ENCODE data around the gene NFIA.

Gene NFIA

DNA sequence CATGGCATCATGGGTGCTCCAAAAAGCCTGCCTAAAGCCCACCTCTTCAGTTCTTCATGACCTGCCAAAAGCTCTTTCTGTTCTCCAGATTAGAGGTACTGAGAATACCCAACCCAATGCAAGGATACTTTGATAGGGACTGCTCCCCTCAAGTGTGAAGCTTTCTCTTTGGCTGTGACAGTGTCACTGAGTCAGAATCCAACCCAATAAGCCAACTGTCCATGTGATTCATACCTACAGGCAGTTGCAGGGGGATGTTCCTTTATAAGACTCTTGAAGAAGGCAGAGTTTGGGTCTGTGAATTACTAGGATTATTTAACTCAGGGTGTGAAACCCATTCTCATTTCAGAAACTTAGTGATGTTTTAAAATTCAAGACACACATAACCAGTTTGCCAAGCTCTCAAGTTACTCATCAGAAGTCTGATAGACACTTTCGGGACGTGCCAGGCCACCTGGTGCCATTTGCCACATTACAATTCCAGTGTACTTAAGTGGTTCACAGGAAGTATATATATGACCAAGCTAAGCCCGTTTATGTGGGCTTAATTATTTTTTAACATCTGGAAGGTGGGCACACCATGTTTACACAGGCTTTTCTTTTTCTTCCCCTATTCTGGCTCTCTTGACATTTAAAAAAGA, 265.8 kb downstream of the NFIA start:
- DNase-seq, result no peak

DNA sequence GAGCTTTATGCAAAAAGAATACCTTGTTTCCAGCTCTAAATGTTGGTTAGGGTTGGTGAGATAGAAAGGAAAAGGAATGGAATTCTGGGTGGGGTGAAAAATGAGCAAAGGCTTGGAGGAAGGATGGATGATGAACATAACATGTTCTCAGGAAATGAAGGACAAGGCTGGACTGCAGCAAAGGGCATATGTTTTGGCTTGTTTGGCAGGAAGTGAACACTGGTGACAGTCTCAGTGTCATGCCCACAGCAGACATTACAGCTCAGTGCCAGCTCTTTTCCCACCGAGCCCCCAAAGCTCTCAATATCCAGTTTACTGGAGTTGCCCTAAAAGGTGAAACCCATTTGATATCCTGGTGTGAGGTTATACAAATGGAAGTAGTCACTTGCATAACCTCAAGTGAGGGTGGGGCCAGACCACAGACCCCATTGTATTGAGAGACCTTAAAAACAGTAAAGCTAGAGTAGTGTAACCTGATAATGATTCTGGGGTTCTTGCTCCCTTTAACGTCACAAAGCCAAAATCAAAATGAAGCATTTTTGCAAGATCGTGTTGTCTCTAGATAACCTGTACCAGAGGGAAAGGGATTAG, 270.6 kb downstream of the NFIA start:
- DNase-seq, result no peak

DNA sequence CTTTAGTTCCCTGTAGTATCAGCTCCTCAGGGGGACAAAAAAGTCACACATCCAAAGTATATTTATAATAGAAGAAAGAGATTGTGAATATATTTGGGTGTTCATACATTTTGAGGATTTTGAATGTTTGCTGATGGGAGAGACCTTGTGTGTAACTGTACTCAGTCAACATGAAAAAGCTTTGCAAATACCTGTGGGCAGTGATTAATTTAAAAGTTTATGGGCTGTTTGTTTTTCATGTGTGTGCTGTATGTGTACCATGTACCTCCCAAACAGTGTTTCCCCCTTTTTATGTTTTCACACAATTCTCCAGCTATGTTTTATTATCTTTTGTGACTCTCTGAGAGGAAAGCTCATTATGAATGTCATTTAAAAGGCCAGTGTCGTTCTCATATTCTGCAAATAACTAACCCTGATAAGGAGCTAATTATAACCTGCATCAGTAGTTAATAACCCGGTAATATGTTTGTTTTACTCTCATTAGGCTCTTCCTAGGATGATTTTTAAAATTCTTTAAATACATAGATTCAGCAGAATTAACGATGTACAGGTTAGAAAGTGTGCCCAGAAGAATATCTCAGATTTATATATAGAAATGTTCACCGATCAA, 271.5 kb downstream of the NFIA start:
- DNase-seq, result no peak

DNA sequence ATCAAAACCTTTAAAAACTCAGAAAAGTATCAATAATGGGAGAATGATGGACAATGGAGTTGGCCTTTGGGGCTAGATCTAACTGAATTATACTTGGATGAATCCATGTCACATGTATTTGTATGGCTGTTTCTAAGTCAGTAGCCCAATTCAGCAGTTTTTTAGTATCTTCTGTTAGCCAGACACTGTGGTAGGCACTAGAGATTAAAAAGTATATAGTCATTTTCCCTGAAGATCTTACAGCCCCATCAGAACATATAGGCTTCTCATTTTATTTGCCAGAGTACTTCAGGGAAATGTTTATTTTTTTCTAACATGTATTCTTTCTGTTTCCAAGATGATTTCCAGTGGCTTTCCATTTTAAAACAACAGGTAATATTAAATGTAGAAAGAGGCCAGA, 273.7 kb downstream of the NFIA start:
- no peak for DNase-seq

DNA sequence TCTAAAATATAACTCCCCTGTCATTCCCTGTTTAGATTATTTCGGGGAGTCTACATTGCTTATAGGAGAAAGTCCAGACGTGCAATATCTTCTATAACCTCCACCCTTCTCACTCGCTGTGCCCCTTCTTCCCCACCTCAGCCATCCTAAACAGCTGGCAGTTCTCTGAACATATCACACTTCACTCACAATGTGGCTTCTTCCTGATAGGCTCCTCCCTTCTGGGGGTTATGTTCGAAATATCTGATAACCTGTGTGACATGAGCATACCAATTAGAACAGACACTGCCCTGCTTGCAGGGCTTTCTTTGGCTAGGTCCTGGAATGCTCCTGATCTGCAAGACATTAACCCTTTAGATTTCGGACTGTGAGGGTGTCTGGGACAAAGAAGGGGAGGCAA, 274.6 kb downstream of the NFIA start:
- DNase-seq, result no peak

DNA sequence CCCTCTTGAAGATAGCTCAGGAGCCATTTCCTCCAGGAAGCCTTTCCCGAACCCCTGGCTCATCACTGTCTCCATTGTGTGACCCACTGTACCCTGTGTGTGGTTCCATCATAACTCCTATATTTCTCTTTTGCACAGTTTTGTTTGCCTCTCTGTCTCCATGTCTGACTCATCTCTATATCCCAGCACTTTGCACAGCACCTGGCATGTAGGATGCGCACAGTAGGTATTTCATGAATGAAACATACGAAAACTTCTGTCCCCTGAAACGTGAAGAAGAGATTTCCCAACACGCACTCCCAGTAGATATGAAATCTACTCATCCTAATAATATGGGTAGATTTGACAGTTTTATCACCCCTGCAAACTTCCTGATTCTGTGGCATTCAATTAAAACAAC, 275.2 kb downstream of the NFIA start:
- DNase-seq, result no peak

DNA sequence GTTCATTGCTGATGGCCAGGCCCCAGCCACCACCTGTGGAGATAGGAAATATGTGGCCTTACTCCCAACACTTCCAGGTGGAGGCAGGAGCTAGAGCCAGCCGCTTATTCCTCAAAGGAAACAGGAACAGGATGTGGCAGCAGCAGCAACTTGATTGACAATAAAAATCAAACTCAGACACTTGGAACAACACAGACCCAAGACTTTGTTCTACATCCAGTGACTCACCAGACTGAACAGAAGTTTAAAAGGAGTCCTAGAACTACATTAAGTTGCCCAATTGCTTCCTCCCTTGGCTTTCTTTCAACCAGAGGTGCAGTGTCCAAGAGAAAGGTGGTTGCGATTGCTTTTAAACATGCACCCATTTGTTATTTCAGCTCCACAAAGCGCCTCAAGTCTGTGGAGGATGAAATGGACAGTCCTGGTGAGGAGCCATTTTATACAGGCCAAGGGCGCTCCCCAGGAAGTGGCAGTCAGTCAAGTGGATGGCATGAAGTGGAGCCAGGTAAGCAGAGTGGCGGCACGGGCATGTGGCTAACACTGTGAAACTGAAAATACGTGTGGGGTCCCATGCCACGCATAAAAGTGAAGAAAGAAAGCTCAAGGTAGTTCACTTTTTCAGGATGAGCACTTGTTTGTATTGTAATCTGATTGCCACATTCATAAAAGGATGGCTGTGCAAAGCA, 276.6 kb downstream of the NFIA start:
- DNase-seq, result no peak

DNA sequence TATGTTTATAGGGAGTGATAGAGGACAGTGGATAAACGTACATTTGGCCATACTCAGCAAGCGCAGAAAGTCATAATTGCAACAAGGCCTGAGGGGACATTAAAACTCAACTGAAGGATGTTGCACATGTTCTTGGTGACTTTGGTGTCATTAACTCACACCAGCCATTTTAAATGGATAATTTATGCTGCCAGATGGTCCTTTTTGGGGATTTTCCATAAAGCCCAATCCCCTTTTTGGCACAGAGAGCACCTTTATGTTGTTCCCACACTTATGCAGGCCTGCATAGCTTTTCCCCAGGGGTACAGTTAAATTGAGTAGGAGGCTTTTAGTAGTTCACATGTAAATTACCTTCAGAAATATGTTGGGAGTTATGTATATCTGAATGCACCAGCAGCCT, 279.6 kb downstream of the NFIA start:
- no peak for DNase-seq

DNA sequence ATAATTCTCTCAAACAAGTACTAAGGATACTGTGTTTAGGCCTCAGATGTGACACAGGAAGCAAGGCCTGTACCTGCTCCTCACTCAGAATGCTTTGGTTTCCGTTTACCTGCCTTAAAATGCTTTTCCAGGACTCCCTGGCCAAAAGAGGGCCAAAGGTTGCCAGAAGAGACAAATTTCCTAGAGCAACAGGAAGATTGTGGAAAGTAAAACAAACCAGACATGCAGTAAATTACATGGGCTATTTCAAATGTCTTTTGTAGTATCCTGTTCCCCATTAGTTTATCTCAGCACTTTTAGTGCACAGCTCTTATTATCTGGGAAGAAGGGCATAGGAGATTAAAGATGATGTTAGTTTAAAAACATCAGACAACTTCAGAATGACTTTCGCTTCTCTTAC, 280.0 kb downstream of the NFIA start:
- DNase-seq, result no peak

DNA sequence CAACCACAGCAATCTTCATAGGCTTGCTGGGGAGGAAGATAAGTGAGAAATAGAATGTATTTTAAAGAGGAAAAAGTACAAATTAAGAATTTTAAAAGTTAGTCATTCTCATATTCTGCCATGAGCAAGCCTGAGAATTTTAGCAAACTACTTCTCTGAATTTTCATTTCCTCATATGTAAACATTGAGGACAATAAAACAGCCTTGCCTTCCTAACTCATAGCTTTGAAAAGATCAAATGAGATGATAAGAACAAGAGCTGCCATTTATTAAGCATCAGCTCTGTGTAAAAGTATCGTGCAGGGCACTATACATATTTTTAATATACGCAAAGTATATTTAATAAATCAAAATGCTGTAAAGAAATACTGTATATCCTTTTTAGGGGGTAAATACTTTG, 286.0 kb downstream of the NFIA start:
- no peak for DNase-seq

DNA sequence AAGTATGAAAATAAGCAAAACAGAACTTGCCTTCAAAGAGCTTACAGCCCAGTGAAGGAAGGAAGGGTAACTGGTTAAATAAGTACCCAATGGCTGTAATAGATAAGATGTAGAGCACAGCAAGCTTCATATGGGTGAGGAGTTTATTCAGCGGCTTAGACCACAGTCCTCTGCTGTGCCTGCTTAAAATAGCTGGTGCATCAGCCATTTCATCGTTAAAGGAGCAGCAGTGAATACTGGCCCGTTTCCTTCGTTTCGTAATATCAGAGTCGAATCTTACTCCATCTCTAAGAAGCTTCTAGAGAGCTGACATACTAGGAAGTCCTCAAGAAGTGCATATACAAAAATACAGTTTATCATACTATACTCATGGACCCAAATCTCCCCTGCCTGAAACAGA, 286.5 kb downstream of the NFIA start:
- no peak for DNase-seq

DNA sequence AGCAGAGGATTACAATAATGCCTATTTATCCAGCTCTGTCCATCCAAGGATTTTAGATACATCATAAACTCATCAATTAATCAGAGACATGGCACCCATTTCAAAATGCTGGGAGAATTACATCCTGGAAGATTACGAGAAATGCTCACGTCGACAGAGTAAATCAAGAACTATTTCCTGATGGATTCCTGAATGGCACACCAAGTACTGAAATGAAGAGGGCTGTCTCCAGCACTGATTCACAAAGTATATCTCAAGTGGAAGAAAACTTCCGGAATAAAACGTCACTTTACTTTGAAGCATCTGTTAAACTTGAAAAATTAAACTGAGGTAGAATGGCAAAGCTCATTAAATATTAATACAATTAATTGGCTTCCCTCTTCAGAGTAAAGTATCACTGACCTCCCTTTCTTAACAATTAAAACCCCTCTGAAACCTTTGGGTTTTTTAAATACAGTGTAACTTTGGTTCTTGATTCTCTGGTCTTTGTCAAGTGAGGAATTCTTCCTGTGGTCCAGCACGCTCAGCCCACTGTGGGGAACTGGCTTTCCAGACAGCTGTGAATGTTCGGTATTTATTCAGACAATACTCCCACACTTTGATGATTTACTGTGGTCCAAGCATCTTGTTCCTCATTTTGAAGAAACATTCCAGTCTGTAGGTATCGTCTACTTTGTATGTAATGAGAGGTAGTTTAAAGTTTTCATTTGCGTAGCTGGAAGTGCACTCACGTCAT, 288.0 kb downstream of the NFIA start:
- no peak for DNase-seq

DNA sequence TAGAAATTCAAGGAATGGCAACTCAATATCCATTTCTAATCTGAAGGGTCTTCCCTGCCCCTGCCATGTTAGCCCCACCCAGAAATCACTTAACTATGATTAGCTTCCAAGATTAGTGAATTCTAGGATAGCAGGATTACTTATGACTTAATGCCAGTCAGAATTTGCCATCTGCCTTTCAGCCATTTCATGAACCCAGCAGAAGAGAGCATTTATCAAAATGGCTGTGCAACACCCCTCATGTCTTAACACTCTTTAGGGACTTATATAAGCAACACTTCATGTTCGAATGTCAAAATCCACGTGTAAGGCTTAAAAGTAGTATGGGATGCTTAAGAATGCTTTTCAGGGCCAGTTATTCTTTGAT, 288.5 kb downstream of the NFIA start:
- no peak for DNase-seq

DNA sequence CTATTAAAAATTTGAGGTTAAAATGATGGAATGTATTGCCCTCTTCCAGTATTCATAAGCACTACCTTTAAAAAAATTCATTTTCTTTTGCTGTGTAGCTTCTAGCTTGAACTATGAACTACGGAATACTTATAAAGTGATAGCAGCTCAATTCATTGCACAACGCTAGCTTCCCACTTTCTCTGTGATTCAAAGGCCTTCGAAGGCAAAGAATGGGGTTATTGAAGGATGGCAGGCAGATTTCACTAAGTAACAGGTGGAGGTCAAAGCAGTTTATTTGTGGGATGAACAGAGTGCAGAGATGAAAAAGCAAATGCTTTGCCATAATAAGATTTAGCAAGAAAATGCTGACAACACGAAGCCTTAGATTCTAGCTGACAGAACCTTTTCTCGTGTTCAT, 290.6 kb downstream of the NFIA start:
- DNase-seq, result no peak

DNA sequence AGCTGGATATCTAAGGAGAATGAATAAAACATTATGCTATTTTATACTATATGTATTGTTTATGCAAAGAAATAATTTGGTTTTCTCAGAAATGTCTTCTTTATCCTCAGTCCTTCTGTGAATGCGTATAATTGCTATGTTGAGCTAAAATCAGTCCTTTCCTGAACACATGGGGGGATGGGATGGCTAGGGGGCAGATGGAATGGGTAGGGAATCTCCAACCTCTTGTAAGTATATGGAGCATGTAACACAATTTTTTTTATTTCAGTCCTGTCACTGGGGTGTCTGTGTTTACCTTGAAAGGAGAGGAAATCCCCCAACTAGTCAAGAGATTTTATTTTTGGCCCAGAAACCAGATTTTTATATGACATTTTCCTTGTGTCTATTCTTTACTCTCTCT, 291.8 kb downstream of the NFIA start:
- DNase-seq, result no peak

DNA sequence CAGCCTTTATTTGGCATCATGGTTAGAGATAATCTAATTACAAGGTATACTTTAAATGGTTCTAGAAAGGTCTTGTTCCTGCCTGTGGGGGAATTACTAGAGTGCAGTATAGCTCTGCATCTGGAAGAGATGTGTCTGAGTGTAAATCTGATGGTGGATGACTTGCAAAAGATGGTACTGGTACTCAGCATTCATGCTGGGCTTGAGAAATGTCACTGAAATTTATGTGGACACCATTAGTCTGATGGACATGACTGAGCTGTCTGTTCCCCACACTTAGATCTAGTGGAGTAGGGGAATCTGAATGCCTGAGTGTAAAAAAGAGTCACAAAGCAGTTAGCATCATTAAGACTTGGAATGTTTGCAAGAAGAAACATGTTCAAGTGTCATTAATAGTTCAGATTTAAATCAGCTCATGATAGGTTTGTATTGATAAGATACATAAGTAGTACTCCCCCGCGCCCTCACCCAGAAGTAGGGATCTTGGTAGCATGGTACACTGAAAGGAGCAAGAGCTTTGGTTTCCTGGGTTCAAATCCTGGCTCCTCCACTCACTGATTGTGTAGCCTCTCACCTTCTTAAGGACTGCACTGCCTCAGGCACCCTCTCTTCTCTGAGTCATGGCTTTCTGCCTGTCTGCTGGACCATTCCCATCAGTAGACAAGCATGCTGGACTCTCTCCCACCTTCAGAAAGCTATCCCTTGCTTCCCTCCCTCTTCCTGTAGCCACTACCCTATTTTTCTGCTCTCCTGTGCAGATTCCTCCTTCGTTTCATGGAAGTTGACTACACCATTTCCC, 292.9 kb downstream of the NFIA start:
- DNase-seq, result no peak

DNA sequence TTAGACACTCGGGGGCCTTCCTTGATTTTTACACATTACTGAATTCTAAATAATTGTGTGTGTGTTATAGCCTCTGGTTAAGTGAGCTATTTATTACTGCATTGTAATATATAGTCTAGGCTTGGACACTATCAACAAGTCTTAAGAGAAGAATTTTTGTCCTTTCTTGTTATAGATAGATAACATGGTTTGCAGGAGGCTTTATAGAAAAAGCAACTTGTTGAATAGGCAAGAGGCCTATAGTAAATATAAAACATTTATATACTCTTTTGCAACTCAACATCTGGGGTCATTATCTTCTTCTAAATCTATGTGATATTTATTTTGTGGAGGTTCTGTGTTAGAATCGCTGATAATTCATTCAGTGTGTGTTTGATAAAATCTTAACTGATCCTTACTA, 293.8 kb downstream of the NFIA start:
- no peak for DNase-seq

DNA sequence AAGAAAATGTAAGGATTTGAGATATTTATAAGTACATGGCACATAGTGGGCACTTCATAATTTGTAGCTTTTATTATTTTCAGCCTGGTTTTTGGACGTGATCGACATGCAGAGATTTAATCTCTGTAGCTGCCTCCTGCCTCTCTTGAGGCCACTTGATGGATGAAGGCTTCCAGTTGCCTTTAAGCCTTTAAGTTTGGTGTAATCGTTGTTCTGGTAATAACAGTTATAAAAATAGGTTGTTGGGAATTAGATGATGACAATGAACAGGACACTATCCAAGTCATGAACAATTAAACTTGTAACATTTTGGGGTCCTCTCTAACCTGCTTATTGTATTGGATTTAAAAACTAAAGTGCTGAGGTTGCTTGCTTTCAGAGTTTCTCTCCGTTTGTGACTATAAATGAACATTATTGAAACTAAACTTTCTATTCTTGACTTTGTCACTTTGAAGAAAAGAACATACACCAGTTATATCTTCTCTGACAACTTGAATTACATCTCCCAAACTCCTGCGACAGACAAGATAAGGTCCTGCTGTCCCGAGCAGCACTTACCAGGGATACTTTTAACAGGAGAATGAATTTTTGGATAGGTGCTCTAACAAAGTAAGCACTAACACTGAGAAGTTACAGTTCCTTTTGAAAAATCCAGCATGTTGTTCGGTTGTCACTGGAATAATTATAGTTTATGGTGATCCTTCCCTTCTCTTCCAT, 295.0 kb downstream of the NFIA start:
- no peak for DNase-seq

DNA sequence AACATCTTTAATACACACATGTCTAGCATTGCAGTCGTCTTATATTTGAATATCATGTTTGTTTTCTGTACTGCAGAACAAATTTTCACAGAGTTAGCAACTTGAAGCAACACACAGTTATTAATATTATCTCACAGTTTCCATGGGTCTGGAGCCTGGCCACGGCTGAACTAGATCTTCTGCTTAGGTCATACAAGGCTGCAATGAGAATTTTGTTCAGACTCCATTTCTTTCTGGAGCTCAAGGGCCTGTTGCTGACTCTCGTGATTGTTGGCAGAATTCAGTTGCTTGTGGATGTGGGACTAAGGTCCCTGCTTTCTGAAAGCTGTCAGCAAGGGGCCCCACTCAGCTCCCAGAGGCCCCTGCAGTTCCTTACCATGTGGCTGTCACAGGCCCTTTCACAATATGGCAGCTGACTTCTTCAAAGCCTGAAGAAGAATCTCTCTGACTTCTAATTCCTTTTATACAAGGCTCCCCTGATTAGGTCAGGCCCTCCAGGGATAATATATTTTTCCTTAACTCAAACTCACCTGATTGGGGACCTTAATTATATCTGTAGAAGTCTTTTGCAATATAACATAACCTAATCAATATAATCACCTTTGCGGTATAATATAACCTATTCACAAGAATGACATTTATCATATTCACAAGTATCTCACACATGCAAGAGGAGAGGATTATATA, 296.3 kb downstream of the NFIA start:
- no peak for DNase-seq

DNA sequence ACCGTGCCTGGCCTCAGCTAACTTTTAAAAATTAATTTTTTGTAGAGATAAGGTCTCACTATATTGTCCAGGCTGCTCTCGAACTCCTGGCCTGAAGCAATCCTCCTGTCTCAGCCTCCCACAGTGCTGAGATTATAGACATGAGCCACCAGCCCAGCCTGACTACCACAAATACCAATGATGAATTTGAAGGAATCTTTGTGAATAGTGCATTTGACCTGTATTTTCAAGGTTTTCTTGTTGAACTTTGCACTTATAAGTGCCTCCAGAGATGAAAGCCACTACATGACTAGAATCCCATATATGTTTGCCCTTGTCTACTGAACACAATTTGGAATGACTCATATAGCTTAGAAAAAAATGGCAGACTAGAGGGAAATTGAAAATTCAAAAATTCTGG, 297.3 kb downstream of the NFIA start:
- no peak for DNase-seq

DNA sequence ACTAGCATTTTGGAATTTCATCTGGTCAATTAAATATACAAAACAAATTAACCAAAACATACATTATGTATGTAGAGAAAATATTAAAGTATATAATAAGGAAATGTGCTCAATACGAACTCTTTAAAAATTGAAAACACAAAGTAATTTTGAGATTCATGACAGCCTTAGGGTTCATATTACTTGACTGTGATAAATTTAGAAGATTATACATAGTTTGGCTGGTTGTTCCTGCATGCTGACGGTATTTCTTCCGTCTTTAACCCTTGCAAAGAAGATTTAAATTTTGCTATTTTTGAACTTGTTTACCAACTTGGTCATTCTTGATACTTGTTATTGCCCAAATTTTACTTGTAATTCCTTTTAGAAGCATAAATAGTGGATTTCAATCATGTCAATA, 298.2 kb downstream of the NFIA start:
- no peak for DNase-seq

DNA sequence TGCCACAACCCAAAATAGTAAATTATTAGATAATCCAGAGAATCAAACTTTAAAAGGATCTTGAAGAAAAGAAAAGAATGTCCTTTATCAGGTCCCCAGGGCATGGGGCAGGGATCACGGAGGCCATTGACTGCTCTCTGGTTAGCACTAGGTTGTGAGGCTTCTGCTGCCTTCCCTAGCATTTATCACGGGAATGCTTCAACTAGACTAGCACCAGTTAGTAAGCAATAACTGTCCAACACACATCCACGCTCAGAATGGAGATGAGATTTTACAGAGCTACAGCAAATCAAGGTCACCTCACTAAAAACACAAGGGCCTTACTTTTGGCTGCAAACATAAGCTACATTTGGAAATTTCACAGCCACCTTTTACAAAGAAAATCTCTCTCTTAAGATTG, 304.0 kb downstream of the NFIA start:
- no peak for DNase-seq
